GM19238 (cell line): ENCODE measurements around the gene RRM2.

Source experiments
- DNase-seq: peaks from one replicate; pipeline ENCODE4 v3.0.0; 2011; ENCODE audit warnings: low spot score; ENCODE audit not compliant: insufficient read length

The RRM2 gene

GRCh38 chr2:10151462-10151861, 28.9 kb downstream of the RRM2 start:
- no peak for DNase-seq

GRCh38 chr2:10157293-10157692, 34.8 kb downstream of the RRM2 start:
- no peak for DNase-seq

- no peak for DNase-seq
Observed at GRCh38 chr2:10158681-10159080, 36.1 kb downstream of the RRM2 start.

- DNase-seq: no peak
Observed at GRCh38 chr2:10159086-10159485, 36.5 kb downstream of the RRM2 start.

DNA sequence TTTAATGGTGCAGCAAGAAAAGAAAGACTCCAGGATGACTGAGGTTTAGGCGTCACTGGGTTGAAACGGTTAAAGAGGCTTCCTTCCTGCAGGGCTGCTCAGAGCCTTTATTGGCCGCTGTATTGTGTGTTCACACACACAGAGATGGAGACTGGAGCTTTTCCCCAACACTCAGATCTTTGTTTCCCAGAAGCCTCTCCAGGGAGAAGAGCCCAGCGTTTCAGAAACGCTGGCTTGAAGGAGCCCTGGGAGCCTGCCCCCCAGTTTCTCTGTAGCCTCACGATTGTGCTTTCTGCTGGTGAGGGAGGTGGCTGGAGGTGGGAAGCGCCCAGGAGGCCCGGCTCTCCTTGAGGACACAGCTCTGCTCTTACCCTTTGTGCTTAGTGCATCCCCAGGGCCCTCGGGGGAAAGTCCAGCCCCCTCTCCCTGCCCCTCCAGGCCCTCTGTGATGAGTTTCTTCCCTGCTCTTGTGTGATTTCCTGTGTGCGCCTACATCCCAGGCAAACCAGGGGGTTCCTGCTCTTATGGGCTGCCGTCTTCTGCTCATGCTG, 37.1 kb downstream of the RRM2 start:
- DNase-seq: no peak

DNA sequence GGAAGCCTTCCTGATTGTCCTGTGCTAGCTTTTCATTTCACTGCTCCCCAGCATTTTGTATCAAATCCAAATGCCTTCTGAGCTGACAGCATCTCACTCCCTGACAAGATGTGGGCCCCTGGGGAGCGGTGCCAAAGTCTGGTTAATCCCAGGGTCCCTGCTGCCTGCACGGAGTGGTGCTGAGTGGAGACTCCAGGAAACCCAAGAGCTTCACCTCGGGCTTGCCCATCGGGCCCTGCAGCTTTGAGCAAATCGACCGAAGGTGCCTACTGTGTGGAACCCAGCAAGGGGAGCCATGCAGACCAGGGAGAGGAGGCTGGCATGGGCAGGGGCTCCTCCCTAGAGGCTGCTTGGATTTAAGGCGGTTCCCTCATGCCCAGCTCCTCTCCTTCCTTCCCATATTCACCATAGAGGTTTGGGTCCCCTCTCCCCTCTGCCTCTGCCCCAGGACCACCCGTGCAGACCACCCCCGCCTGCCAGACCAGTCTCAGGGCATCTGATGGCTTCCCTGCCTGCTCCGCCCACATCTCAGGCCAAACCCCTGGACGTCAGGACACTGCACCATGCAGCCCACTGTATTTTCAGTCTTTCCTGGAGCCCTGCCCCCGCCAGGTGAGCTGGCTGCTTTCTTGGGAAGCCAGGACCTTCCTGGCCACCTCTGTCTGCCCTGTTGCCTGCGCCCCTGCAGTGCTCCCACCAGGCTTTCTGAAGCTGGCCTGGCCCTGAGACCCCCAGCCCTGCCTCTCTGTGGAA, 37.8 kb downstream of the RRM2 start:
- no peak for DNase-seq

GRCh38 chr2:10161206-10161931, 38.8 kb downstream of the RRM2 start:
- no peak for DNase-seq

- no peak for DNase-seq
Observed at GRCh38 chr2:10161961-10162441, 39.5 kb downstream of the RRM2 start.

DNA sequence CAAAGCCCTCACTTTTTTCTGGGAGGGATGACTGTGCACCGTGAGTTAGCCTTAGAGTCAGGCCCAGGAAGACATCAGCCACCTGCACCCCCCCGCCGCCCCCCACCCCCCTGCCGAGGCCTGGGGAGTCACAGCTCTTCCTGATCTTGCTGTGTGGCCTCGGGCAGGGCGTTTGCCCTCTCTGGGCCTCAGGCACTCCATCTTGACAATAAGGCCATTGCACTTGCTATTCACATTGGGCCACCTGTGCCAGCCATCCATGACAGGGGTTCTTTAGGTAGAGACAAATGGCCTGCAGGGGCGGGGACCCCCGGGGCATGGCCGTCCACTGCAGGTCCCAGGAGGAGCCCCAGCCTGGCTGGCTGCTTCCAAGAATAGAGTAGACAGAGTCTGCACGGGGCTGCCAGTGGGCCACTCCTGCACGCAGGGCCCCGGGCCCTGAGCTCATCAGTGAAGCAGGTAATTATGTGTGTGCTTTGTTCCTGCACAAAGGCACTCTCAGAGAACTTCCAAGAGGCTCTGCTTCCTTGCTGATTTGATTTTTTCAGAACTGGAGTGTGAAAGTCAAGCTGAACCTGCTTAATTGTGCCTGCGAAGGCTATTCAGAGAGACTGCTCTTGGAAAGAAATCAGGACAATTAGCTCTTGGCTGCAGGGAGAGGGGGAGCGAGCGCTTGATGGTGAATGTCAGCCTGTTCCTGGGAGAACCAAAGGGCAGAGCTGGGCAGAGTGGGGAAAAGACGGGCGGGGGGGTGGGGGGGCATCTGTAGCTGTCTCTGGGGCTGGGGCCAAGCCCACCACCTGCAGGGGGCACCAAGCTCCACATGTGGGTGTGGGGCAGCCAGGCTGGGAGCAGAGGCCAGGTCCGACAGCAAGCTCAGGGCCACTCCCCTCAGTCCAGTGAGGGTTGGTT, 40.3 kb downstream of the RRM2 start:
- DNase-seq: no peak

GRCh38 chr2:10163498-10164486, 41.3 kb downstream of the RRM2 start:
- no peak for DNase-seq

DNA sequence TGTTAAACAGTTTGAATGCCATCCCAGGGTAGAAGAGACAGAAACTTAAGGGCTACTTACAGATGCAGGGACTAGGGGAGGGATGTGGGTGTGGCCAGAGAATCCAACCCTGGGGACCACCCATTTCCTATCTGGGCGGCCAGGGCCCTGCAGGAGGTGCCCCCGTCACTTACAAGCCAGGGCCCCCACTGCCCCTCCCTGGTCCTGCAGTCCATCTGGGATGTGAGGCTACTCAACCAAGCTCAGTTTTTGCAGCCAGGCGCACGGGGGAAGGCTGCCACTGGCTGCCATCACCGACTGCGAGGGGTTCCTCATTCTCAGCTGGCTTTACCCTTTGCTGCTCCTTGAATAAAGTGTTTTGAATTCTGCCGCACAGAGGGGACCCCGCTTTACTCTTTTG, 42.1 kb downstream of the RRM2 start:
- DNase-seq: no peak

GRCh38 chr2:10165282-10165681, 42.7 kb downstream of the RRM2 start:
- no peak for DNase-seq

- no peak for DNase-seq
Observed at GRCh38 chr2:10165861-10166675, 43.5 kb downstream of the RRM2 start.

DNA sequence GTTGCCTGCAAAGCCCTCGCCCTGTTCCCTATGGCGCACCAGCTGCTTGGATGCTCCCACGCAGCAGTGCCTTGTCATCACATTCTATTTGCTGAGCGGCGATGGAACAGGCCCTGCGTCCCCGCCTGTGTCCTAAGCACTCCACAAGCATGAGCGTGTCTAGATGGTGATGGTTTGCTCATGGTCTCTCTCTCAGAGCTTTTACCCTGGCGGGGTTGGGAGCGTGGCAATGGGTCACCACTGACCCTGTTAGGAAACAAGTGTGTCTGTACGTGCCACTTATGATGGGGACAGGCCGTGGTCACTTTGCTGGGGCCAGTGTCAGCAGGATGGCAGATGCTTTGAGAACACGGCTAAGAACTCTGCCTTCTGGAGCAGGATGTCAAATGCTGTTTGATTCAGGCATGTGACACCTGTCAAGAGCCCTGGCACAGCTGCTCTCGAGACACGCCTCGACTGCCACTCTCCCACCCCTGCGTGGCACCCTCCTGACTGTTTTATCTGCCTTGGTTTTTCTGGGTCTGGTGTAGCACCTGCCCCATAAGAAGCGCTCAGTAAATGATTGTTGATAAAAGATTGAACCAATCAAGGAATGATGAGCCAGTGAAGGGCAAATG, 44.2 kb downstream of the RRM2 start:
- no peak for DNase-seq

- DNase-seq: no peak
Observed at GRCh38 chr2:10167316-10167715, 44.8 kb downstream of the RRM2 start.

- no peak for DNase-seq
Observed at GRCh38 chr2:10168221-10168620, 45.7 kb downstream of the RRM2 start.

- no peak for DNase-seq
Observed at GRCh38 chr2:10169053-10169578, 46.6 kb downstream of the RRM2 start.

DNA sequence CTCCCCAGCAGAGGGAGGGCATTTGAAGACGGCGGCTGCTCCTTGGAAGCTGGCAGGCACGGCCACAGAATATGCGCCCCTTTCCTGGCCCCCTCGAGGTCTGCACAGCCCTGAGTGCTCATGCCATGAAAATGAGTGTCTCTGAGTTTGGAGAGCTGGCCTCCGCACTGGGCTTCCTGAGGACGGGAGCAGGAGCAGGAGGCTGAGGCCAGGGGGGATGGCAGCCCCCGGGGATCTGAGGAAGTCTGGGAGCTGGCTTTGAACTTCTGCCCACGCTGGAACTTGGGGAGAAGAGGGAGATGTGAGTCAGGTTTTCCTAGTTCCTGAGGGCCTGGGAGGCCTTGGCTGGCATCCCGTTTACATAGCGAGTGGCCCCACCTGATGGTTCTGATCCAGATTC, 47.0 kb downstream of the RRM2 start:
- no peak for DNase-seq

GRCh38 chr2:10170256-10170655, 47.7 kb downstream of the RRM2 start:
- DNase-seq: no peak
